ENCODE measurements around the gene CYGB.
A peak's percentile ranks its signal among the peaks of the same experiment; 100 is the strongest.
"Not testable (repeated sequence)": the region's sequence is repeated elsewhere in the genome, so short reads cannot be mapped to it uniquely, and the experiment has no call there.

CYGB gene

DNA sequence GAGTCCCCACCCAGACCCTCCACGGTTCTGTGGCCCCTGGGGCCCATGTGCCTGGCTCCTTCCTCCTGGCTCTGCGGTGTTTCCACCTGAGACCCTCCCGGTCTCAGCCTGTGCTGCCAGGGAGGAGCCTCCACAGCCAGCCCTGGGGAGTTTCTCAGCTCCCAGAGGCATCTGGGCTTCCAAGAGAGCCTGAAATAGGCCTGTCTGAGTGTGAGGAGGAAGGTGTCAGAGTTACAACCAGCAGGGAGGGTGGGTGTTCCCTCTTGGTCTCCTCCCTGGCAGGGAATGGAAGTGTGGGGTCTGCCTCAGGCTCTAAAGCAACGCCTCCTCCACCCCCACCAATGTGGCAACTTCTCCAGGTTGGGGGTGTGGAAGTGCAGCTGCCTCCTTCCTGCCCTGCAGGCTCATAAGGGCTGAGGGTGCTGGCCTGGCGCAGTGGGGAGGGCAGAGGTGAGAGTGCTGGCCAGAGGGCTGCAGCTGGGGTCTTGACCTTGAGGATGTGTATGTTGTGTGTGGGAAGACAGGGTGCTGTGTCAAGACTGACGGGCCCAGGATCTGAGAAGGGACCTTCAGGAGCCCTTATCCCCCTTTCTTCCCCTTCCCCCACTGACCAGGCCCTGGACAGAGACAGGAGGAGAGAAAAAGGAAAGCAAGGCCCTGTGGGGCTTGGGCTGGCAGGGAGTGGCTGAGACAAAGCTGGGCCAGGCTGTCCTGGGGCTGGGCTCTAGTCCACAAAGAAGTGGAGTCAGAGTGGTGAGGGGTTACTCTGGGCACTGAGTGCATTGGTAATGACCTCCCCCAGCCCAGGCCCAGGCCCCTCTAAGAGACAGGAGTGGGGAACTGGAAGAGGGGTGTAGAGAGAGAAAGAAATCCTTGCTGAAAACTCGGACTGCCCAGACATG, 2.4 kb downstream of the CYGB start:
- Mint-ChIP-seq H3K27me3 (ENCODE audit: low read depth, poor library complexity) (peaks cover 54% of the 10 kb centered on the region), H3K4me3 (peak overlapping the region; percentile 6), H3K27ac (peak overlapping the region; percentile 88), H3K4me1 (peaks cover 57% of the 10 kb centered on the region), H3K9me3 (no peaks in the 10 kb centered on the region), H3K36me3 (ENCODE audit: low read depth) (no peaks in the 10 kb centered on the region)
- TF ChIP-seq, protein P1, sequence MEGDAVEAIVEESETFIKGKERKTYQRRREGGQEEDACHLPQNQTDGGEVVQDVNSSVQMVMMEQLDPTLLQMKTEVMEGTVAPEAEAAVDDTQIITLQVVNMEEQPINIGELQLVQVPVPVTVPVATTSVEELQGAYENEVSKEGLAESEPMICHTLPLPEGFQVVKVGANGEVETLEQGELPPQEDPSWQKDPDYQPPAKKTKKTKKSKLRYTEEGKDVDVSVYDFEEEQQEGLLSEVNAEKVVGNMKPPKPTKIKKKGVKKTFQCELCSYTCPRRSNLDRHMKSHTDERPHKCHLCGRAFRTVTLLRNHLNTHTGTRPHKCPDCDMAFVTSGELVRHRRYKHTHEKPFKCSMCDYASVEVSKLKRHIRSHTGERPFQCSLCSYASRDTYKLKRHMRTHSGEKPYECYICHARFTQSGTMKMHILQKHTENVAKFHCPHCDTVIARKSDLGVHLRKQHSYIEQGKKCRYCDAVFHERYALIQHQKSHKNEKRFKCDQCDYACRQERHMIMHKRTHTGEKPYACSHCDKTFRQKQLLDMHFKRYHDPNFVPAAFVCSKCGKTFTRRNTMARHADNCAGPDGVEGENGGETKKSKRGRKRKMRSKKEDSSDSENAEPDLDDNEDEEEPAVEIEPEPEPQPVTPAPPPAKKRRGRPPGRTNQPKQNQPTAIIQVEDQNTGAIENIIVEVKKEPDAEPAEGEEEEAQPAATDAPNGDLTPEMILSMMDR (IDR thresholded peaks at IDR 0.05), result no peak
- DNase-seq, result no peak

DNA sequence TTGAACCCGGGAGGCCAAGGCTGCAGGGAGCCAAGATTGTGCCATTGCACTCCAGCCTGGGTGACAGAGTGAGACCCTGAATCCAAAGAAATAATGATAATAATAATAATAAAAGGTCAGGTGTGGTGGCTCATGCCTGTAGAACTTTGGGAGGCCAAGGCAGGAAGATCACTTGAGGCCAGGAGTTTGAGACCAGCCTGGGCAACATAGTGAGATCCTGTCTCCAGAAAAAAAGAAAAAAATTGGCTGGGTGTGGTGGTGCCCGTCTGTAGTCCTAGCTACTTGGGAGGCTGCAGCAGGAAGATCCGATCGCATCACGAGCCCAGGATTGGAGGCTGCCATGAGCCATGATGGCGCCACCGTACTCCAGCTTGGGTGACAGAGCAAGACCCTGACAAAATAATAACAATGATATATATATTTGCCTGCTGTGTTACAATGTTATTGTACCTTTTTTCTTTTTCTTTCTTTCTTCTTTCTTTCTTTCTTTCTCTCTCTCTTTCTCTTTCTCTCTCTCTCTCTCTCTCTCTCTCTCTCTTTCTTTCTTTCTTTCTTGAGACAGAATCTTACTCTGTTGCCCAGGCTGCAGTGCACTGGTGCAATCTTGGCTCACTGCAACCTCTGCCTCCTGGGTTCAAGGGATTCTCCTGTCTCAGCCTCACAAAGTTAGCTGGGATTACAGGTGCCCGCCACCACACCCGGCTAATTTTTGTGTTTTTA, 3.7 kb downstream of the CYGB start:
- H3K36me3 Mint-ChIP-seq (ENCODE audit: low read depth); H3K27ac Mint-ChIP-seq; DNase-seq; H3K9me3 Mint-ChIP-seq; H3K4me3 Mint-ChIP-seq: not testable (repeated sequence)
- peaks cover 60% of the 10 kb centered on the region for H3K4me1 Mint-ChIP-seq
- peaks cover 44% of the 10 kb centered on the region for H3K27me3 Mint-ChIP-seq (ENCODE audit: low read depth, poor library complexity)

- Mint-ChIP-seq H3K9me3 (no peaks in the 10 kb centered on the region), H3K36me3 (ENCODE audit: low read depth) (no peaks in the 10 kb centered on the region), H3K4me1 (peaks cover 71% of the 10 kb centered on the region), H3K27me3 (ENCODE audit: low read depth, poor library complexity) (peaks cover 31% of the 10 kb centered on the region), H3K4me3 (peak overlapping the region; percentile 34), H3K27ac (peak overlapping the region; percentile 89)
- TF ChIP-seq, protein P1 (IDR thresholded peaks at IDR 0.05), result no peak
- no peak for DNase-seq
Measured at GRCh38 chr17:76532072-76532651, 5.3 kb downstream of the CYGB start.

DNA sequence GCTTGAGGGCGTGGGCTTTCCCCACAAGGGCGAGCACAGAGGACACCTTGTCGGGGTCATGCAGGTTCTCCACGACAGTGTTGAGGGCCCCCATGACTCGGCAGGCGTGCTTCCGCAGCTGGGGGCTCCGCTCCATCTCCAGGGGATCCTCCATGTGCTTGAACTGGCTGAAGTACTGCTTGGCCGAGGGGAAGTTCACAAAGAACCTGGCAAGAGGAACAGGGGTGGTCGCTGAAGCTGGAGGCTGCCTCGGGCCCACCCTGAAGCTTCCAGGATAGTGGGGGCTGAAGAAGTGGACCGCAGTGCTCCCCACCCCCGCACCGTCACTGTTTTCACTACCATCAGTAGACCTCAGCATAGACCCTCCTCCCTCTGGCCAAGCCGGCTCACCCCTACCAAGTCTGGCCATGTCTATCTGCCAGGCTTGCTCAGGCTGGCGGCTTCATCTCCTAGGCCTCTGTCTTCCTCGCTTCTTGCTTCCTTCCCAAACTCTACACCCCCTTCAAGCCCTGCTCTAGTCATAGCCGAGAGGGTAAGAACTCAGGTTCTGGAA, 5.9 kb downstream of the CYGB start:
- Mint-ChIP-seq H3K4me1 (peaks cover 73% of the 10 kb centered on the region), H3K36me3 (ENCODE audit: low read depth) (no peaks in the 10 kb centered on the region), H3K9me3 (no peaks in the 10 kb centered on the region), H3K27ac (peak overlapping the region; percentile 89), H3K4me3 (peak overlapping the region; percentile 34), H3K27me3 (ENCODE audit: low read depth, poor library complexity) (peaks cover 25% of the 10 kb centered on the region)
- no peak for DNase-seq
- TF ChIP-seq, protein P1 (IDR thresholded peaks at IDR 0.05), result no peak

DNA sequence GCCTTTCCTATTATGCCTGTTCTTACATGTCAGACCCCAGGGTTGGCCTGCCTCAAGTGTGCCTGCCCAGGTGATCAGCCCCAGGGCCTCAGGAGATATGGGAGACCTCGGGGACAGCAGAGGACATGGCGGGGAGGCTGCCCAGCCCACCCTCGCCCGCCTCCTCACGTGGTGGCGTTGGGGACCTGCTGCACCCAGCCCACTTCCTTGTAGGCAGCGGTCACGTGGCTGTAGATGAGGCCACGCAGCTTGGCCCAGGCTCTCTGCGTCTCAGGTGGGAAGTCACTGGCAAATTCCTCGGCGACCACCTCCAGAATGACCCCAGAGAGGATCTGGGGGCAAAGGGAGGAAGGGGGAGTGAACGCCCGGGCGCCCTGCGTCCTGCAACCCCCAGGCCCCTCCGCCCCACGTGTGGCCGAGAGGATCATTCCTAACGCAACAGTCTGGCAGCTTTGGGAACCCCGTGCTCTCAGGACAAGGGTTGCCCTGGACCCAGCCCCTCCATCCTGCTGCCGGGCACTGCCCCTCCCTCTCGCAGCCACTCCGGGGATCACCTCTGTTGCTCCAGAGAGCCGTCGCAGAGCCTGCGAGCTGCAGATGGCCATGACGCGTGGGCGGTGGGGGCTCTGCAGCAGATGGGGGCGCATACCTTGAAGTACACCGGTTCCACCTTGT, 6.6 kb downstream of the CYGB start:
- H3K27ac Mint-ChIP-seq, result no peak overlapping the region

More for the DNA sequence above, 6.6 kb downstream of the CYGB start:
- no peaks in the 10 kb centered on the region for H3K36me3 Mint-ChIP-seq (ENCODE audit: low read depth)
- H3K4me1 Mint-ChIP-seq, result peaks cover 73% of the 10 kb centered on the region
- DNase-seq, result no peak
- no peaks in the 10 kb centered on the region for H3K9me3 Mint-ChIP-seq
- H3K27me3 Mint-ChIP-seq (ENCODE audit: low read depth, poor library complexity), result peaks cover 19% of the 10 kb centered on the region
- H3K4me3 Mint-ChIP-seq, result no peak overlapping the region
- TF ChIP-seq, protein P1 (IDR thresholded peaks at IDR 0.05), result no peak
